Progenitor cell of endocrine pancreas (in vitro differentiated cells): ENCODE data around the gene CTU2. TPM values are rescaled to one million over a fixed set of nuclear protein-coding genes. Genes with fewer than 3 reads are reported as not detected.

Source experiments
- DNase-seq: peaks from one replicate; pipeline ENCODE4 v3.0.0; 2021; ENCODE audit warnings: low spot score; ENCODE audit not compliant: unreplicated experiment
- H3K27ac Mint-ChIP-seq: 2 replicates; pipeline ENCODE4 v1.8.0; 2021; ENCODE audit warnings: mild to moderate bottlenecking, moderate library complexity, mixed read lengths
- H3K27me3 Mint-ChIP-seq: 2 replicates; pipeline ENCODE4 v1.8.0; 2021; ENCODE audit warnings: mixed read lengths
- H3K36me3 Mint-ChIP-seq: 2 replicates; pipeline ENCODE4 v1.8.0; 2022; ENCODE audit warnings: mixed read lengths; ENCODE audit not compliant: insufficient read depth
- H3K4me1 Mint-ChIP-seq: 2 replicates; pipeline ENCODE4 v1.8.0; 2021; ENCODE audit warnings: low read depth, mixed read lengths
- H3K4me3 Mint-ChIP-seq: 2 replicates; pipeline ENCODE4 v1.8.0; 2021; ENCODE audit warnings: low read depth, mild to moderate bottlenecking, moderate library complexity, mixed read lengths
- H3K9me3 Mint-ChIP-seq: 2 replicates; pipeline ENCODE4 v1.8.0; 2021; ENCODE audit warnings: low read depth, mixed read lengths
- CTCF ChIP-seq: fragments of 200-600 bp; sonication (generic); IDR thresholded peaks from one replicate; pipeline ENCODE4 v1.5.0; 2021; ENCODE audit warnings: antibody characterized with exemption, mild to moderate bottlenecking; ENCODE audit not compliant: unreplicated experiment
- total RNA-seq: library from RNA; stranded (reverse); gene quantifications from 2 replicates; pipeline ENCODE4 v1.2.1, GENCODE V29; 2021

Gene CTU2
- total RNA-seq, 1 donor from 2014 or later = 17.2 TPM

GRCh38 chr16:88732961-88733294 is 26.6 kb downstream of the CTU2 start:
- no peak for TF ChIP-seq CTCF
- Mint-ChIP-seq H3K9me3 (no peaks in the 10 kb centered on the region), H3K4me1 (no peaks in the 10 kb centered on the region), H3K27me3 (no peaks in the 10 kb centered on the region), H3K36me3 (no peaks in the 10 kb centered on the region), H3K4me3 (no peak overlapping the region), H3K27ac (no peak overlapping the region)
- no peak for DNase-seq

GRCh38 chr16:88733630-88734360 is 27.5 kb downstream of the CTU2 start:
- H3K27ac Mint-ChIP-seq = no peak overlapping the region

GRCh38 chr16:88734361-88734728 is 28.0 kb downstream of the CTU2 start:
- Mint-ChIP-seq H3K4me1 (no peaks in the 10 kb centered on the region), H3K27me3 (peaks cover 3% of the 10 kb centered on the region), H3K4me3 (no peak overlapping the region), H3K9me3 (no peaks in the 10 kb centered on the region), H3K27ac (no peak overlapping the region), H3K36me3 (no peaks in the 10 kb centered on the region)
- TF ChIP-seq CTCF = no peak
- no peak for DNase-seq

More at GRCh38 chr16:88733630-88734360, 27.5 kb downstream of the CTU2 start:
- Mint-ChIP-seq H3K4me3 (no peak overlapping the region), H3K9me3 (no peaks in the 10 kb centered on the region), H3K27me3 (peaks cover 2% of the 10 kb centered on the region), H3K4me1 (no peaks in the 10 kb centered on the region), H3K36me3 (no peaks in the 10 kb centered on the region)
- DNase-seq = no peak
- no peak for TF ChIP-seq CTCF

- no peak overlapping the region for H3K27ac Mint-ChIP-seq
- DNase-seq = no peak
- H3K4me1 Mint-ChIP-seq = no peaks in the 10 kb centered on the region
- no peak for TF ChIP-seq CTCF
- H3K36me3 Mint-ChIP-seq = no peaks in the 10 kb centered on the region
- H3K4me3 Mint-ChIP-seq = no peak overlapping the region
- H3K27me3 Mint-ChIP-seq = peaks cover 3% of the 10 kb centered on the region
- no peaks in the 10 kb centered on the region for H3K9me3 Mint-ChIP-seq
Measured at GRCh38 chr16:88735121-88735520, 28.8 kb downstream of the CTU2 start.

- no peak overlapping the region for H3K27ac Mint-ChIP-seq
- no peaks in the 10 kb centered on the region for H3K9me3 Mint-ChIP-seq
- DNase-seq = no peak
- no peak for TF ChIP-seq CTCF
- no peak overlapping the region for H3K4me3 Mint-ChIP-seq
- no peaks in the 10 kb centered on the region for H3K4me1 Mint-ChIP-seq
- no peaks in the 10 kb centered on the region for H3K36me3 Mint-ChIP-seq
- H3K27me3 Mint-ChIP-seq = peaks cover 3% of the 10 kb centered on the region
Measured at GRCh38 chr16:88735616-88736015, 29.3 kb downstream of the CTU2 start.
